ENCODE measurements around the gene ABCC6. TPM values are rescaled to one million over a fixed set of nuclear protein-coding genes. Genes with fewer than 3 reads are reported as not detected.

ABCC6 gene
- total RNA-seq, 1 experiment from 2014 or later = not detected

DNA sequence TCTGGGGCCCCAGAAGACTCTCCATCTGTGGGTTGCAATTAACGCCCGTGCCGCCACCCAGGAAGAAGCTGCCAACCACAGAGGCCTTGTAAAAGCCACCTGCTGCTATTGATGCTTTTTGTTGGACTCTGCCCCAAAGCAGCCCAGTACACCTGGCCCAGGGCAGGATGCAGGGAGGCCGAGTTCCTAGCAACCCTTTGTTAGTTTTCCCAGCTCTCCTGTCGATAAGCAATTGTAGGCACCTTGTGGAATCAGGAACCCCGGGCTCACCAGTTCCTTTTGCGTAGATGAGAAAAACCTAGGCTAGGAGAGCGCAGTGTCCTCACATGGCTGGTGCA lies 103.3 kb downstream of the ABCC6 start:
- no peak overlapping the region for H3K27ac ChIP-seq (ENCODE audit: low read depth, low read length, poor library complexity, severe bottlenecking)

DNA sequence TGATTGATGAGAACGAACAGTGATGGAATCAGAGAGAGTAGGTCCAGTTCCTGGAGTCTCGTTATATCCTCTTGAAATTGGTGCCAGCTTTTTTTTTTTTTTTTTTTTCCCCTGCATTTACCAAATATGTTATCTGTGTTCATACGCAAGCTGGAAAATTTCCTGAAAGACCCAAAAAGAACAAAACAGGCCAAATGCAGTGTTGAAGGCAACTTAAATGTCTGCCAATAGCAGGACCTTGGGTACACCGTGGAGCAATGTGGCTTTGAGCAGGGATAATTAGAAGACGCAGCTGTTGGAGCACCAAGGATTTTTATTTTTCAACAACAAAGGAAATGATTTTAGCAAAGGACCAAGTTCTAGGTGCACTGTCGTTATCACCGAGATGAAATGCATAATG lies 105.0 kb downstream of the ABCC6 start:
- CTCF ChIA-PET = no interaction called here
- POLR2A ChIA-PET (ENCODE audit: low non-redundant PET) = no interaction called here
- Histone ChIP-seq H3K27me3 (replicated peaks; ENCODE audit: insufficient read depth, low read depth, low read length, poor library complexity) (no peaks in the 10 kb centered on the region), H3K27ac (ENCODE audit: low read depth, low read length, poor library complexity, severe bottlenecking) (no peak overlapping the region), H3K4me1 (ENCODE audit: insufficient read depth, low read length, poor library complexity, severe bottlenecking) (no peaks in the 10 kb centered on the region), H3K9me3 (ENCODE audit: low read depth, low read length, poor library complexity, severe bottlenecking) (peaks cover 3% of the 10 kb centered on the region), H3K4me3 (ENCODE audit: low read depth, low read length, poor library complexity, severe bottlenecking) (no peak overlapping the region), H3K36me3 (ENCODE audit: insufficient read depth, low read length, poor library complexity, severe bottlenecking) (peaks cover 10% of the 10 kb centered on the region)
- intact Hi-C loops (cut with micrococcal nuclease; ENCODE audit: unreplicated experiment) = no loop called here
- no peak for TF ChIP-seq EZH2 (IDR thresholded peaks at IDR 0.05; ENCODE audit: borderline replicate concordance, low read depth, low read length, poor library complexity, severe bottlenecking)
- TF ChIP-seq, protein P1, sequence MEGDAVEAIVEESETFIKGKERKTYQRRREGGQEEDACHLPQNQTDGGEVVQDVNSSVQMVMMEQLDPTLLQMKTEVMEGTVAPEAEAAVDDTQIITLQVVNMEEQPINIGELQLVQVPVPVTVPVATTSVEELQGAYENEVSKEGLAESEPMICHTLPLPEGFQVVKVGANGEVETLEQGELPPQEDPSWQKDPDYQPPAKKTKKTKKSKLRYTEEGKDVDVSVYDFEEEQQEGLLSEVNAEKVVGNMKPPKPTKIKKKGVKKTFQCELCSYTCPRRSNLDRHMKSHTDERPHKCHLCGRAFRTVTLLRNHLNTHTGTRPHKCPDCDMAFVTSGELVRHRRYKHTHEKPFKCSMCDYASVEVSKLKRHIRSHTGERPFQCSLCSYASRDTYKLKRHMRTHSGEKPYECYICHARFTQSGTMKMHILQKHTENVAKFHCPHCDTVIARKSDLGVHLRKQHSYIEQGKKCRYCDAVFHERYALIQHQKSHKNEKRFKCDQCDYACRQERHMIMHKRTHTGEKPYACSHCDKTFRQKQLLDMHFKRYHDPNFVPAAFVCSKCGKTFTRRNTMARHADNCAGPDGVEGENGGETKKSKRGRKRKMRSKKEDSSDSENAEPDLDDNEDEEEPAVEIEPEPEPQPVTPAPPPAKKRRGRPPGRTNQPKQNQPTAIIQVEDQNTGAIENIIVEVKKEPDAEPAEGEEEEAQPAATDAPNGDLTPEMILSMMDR (conservative IDR thresholded peaks at IDR 0.05; ENCODE audit: low read depth, low read length) = no peak
- DNase-seq (ENCODE audit: low spot score) = no peak
- no TSS peak for BruUV-seq (replicated peaks)

More for the DNA sequence above, 103.3 kb downstream of the ABCC6 start:
- DNase-seq (ENCODE audit: low spot score) = no peak
- Histone ChIP-seq H3K36me3 (ENCODE audit: insufficient read depth, low read length, poor library complexity, severe bottlenecking) (peaks cover 10% of the 10 kb centered on the region), H3K9me3 (ENCODE audit: low read depth, low read length, poor library complexity, severe bottlenecking) (peaks cover 3% of the 10 kb centered on the region), H3K4me1 (ENCODE audit: insufficient read depth, low read length, poor library complexity, severe bottlenecking) (no peaks in the 10 kb centered on the region), H3K27me3 (replicated peaks; ENCODE audit: insufficient read depth, low read depth, low read length, poor library complexity) (no peaks in the 10 kb centered on the region), H3K4me3 (ENCODE audit: low read depth, low read length, poor library complexity, severe bottlenecking) (no peak overlapping the region)
- CTCF ChIA-PET = no interaction called here
- POLR2A ChIA-PET (ENCODE audit: low non-redundant PET) = no interaction called here
- no TSS peak for BruUV-seq (replicated peaks)
- intact Hi-C loops (cut with micrococcal nuclease; ENCODE audit: unreplicated experiment) = no loop called here
- TF ChIP-seq, protein P1 (conservative IDR thresholded peaks at IDR 0.05; ENCODE audit: low read depth, low read length) = no peak
- no peak for TF ChIP-seq EZH2 (IDR thresholded peaks at IDR 0.05; ENCODE audit: borderline replicate concordance, low read depth, low read length, poor library complexity, severe bottlenecking)

DNA sequence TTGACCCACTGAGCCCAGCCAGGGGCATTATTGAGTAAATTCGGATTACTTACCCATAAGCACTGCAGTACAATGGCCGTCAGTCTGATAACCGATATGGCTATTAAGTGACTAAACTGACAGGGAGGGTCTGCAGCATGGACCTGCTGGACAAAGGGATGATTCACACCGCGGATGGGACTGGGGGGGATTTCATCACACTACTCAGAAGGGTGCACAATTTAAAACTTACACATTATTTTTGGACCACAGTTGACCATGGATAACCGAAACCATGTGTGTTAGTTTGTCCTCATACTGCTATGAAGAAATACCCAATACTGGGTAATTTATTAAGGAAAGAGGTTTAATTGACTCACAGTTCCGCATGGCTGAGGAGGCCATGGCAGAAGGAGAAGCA lies 106.5 kb downstream of the ABCC6 start:
- H3K36me3 ChIP-seq (ENCODE audit: insufficient read depth, low read length, poor library complexity, severe bottlenecking) = peaks cover 16% of the 10 kb centered on the region
- TF ChIP-seq EZH2 (IDR thresholded peaks at IDR 0.05; ENCODE audit: borderline replicate concordance, low read depth, low read length, poor library complexity, severe bottlenecking) = no peak
- TF ChIP-seq, protein P1 (conservative IDR thresholded peaks at IDR 0.05; ENCODE audit: low read depth, low read length) = no peak
- no peaks in the 10 kb centered on the region for H3K27me3 ChIP-seq (replicated peaks; ENCODE audit: insufficient read depth, low read depth, low read length, poor library complexity)
- H3K4me1 ChIP-seq (ENCODE audit: insufficient read depth, low read length, poor library complexity, severe bottlenecking) = no peaks in the 10 kb centered on the region
- ChIA-PET CTCF (no interaction called here), POLR2A (ENCODE audit: low non-redundant PET) (no interaction called here)
- DNase-seq (ENCODE audit: low spot score) = no peak
- H3K4me3 ChIP-seq (ENCODE audit: low read depth, low read length, poor library complexity, severe bottlenecking) = no peak overlapping the region
- no TSS peak for BruUV-seq (replicated peaks)
- H3K9me3 ChIP-seq (ENCODE audit: low read depth, low read length, poor library complexity, severe bottlenecking) = peaks cover 3% of the 10 kb centered on the region
- intact Hi-C loops (cut with micrococcal nuclease; ENCODE audit: unreplicated experiment) = no loop called here
- H3K27ac ChIP-seq (ENCODE audit: low read depth, low read length, poor library complexity, severe bottlenecking) = no peak overlapping the region
